Chondrocyte (in vitro differentiated cells): Measurements from ENCODE around the gene FMNL3. TPM values are rescaled to one million over a fixed set of nuclear protein-coding genes. Genes with fewer than 3 reads are reported as not detected.

Source experiments
- DNase-seq: peaks from one replicate; pipeline ENCODE4 v3.0.0; 2021; ENCODE audit warnings: mixed read lengths, low spot score
- H3K27ac Mint-ChIP-seq: one replicate; pipeline ENCODE4 v1.8.0; 2021; ENCODE audit warnings: mild to moderate bottlenecking, moderate library complexity, mixed read lengths; ENCODE audit not compliant: unreplicated experiment
- H3K27me3 Mint-ChIP-seq: 2 replicates; pipeline ENCODE4 v1.8.0; 2021; ENCODE audit warnings: low read depth, mixed read lengths
- H3K36me3 Mint-ChIP-seq: 2 replicates; pipeline ENCODE4 v1.8.0; 2021; ENCODE audit warnings: low read depth, mixed read lengths
- H3K4me1 Mint-ChIP-seq: 2 replicates; pipeline ENCODE4 v1.8.0; 2021; ENCODE audit warnings: low read depth, mild to moderate bottlenecking, mixed read lengths
- H3K4me3 Mint-ChIP-seq: one replicate; pipeline ENCODE4 v1.8.0; 2021; ENCODE audit warnings: mild to moderate bottlenecking, moderate library complexity, mixed read lengths; ENCODE audit not compliant: unreplicated experiment
- H3K9me3 Mint-ChIP-seq: 2 replicates; pipeline ENCODE4 v1.8.0; 2021; ENCODE audit warnings: low read depth, mixed read lengths
- total RNA-seq: library from RNA; stranded (reverse); gene quantifications from 3 replicates; pipeline ENCODE4 v1.2.1, GENCODE V29; 2021
- TF ChIP-seq, protein P1 (sequence below): fragments of 200-600 bp; sonication (generic); IDR thresholded peaks from 2 replicates; pipeline ENCODE4 v1.5.0; 2021; ENCODE audit warnings: antibody characterized with exemption, mild to moderate bottlenecking, moderate library complexity

The FMNL3 gene
- total RNA-seq, 1 donor from 2014 or later = 55.6 TPM

DNA sequence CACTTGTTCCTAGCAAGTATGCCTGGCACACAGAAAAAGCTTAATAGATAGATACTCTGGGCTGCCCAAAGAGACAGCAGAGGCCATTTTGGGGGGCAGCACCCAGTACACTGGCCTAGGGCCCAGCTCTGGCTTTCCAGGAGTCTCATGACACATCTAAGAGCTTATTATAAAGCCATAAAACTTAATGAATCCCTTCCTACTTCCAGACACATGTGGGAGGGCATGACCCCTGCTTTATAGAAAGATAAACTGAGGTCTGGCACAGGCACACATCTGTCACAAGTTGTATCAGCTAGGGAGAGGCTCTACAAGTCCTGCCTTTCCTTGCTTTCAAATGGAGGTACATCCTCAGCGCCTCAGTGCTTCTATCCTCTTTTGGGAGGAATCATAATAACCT is 27.1 kb downstream of the FMNL3 start:
- no peaks in the 10 kb centered on the region for H3K27me3 Mint-ChIP-seq
- H3K4me3 Mint-ChIP-seq = no peak overlapping the region
- DNase-seq = no peak
- H3K9me3 Mint-ChIP-seq = no peaks in the 10 kb centered on the region
- no peaks in the 10 kb centered on the region for H3K36me3 Mint-ChIP-seq
- no peak overlapping the region for H3K27ac Mint-ChIP-seq
- TF ChIP-seq, protein P1, sequence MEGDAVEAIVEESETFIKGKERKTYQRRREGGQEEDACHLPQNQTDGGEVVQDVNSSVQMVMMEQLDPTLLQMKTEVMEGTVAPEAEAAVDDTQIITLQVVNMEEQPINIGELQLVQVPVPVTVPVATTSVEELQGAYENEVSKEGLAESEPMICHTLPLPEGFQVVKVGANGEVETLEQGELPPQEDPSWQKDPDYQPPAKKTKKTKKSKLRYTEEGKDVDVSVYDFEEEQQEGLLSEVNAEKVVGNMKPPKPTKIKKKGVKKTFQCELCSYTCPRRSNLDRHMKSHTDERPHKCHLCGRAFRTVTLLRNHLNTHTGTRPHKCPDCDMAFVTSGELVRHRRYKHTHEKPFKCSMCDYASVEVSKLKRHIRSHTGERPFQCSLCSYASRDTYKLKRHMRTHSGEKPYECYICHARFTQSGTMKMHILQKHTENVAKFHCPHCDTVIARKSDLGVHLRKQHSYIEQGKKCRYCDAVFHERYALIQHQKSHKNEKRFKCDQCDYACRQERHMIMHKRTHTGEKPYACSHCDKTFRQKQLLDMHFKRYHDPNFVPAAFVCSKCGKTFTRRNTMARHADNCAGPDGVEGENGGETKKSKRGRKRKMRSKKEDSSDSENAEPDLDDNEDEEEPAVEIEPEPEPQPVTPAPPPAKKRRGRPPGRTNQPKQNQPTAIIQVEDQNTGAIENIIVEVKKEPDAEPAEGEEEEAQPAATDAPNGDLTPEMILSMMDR = no peak
- H3K4me1 Mint-ChIP-seq = peaks cover 55% of the 10 kb centered on the region

- Mint-ChIP-seq H3K27me3 (no peaks in the 10 kb centered on the region), H3K4me3 (no peak overlapping the region), H3K9me3 (no peaks in the 10 kb centered on the region), H3K27ac (no peak overlapping the region), H3K4me1 (peaks cover 55% of the 10 kb centered on the region), H3K36me3 (no peaks in the 10 kb centered on the region)
- TF ChIP-seq, protein P1 = no peak
- no peak for DNase-seq
Measured at GRCh38 chr12:49678711-49679110, 28.5 kb downstream of the FMNL3 start.

DNA sequence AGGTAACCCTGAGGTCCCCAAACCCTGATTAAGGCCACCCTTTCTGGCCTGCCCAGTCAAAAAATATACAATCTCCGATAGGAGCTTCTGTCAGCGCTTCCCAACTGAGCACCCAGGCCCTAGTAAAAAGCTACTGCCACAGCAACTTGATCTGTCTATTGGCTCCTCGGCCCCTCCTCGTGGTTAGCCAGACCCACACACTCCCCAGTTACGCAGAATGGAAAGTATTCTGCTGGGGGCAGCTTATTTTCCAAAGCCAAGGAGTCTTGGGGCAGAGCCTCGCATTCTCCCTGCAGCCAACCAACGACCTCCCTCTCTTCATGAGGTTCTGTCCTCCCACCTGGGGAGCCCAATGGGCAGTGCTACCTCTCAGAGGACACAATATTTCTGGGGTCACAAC is 32.1 kb downstream of the FMNL3 start:
- no peak for DNase-seq
- Mint-ChIP-seq H3K4me3 (no peak overlapping the region), H3K36me3 (no peaks in the 10 kb centered on the region), H3K27ac (peak overlapping the region; percentile 100), H3K27me3 (no peaks in the 10 kb centered on the region), H3K9me3 (no peaks in the 10 kb centered on the region), H3K4me1 (peaks cover 74% of the 10 kb centered on the region)
- TF ChIP-seq, protein P1 = no peak

- peaks cover 74% of the 10 kb centered on the region for H3K4me1 Mint-ChIP-seq
- no peak for DNase-seq
- peak overlapping the region; percentile 100 for H3K27ac Mint-ChIP-seq
- H3K27me3 Mint-ChIP-seq = no peaks in the 10 kb centered on the region
- no peaks in the 10 kb centered on the region for H3K9me3 Mint-ChIP-seq
- TF ChIP-seq, protein P1 = no peak
- H3K36me3 Mint-ChIP-seq = no peaks in the 10 kb centered on the region
- no peak overlapping the region for H3K4me3 Mint-ChIP-seq
Measured at GRCh38 chr12:49674318-49674981, 32.8 kb downstream of the FMNL3 start.

DNA sequence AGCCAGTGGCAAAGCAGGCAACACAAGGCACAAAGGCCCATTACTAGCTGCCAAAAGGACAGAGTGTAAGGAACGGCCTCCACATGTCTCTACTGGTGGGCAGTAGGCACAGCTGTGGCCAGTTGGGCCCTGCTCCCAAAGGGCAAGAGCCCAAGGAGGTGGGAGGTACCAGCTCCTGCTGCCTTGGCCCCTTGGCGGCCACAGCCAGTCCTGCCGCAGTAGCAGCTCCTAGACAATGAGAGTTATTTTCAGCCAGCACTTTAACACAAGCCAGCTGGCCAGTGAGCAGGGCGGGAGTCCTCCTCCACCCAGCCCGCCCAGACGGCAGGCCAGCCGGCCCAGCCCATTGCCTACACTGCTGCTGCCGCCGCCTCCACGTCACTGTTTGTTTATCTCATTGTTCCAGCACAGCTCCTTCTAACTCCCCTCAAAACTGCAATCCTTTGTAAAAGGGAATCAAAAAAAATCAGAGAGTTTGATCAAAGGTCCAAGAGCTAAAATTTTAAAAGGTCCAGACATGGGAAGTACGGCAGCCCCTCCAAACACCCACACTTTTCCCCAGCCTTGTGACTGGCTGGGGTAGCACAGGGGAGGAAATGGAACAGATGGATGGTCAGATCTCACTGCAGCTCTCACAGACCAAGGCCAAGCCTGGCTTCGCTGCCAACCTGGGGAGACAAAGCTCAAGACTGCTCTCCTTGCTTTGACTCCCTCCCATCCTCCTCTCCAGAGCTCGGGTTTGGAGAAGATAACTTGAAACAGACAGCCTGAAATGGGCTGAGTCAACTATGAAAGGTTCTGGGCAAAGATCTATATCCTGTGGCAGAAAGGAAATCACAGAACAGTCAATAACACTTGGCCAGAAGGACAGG is 33.5 kb downstream of the FMNL3 start:
- TF ChIP-seq, protein P1 = peak; percentile 61
- Mint-ChIP-seq H3K36me3 (no peaks in the 10 kb centered on the region), H3K4me3 (peak overlapping the region; percentile 61), H3K27me3 (no peaks in the 10 kb centered on the region), H3K4me1 (peaks cover 69% of the 10 kb centered on the region), H3K9me3 (no peaks in the 10 kb centered on the region), H3K27ac (peak overlapping the region; percentile 100)
- DNase-seq = peak; percentile 97
